HEK293T (cell line): ENCODE data around the gene PFKP.

ENCODE experiments used
- ARNT ChIP-seq: fragments of 450-650 bp; IDR thresholded peaks from 2 replicates; pipeline ENCODE4 v1.6.1; 2017; ENCODE audit warnings: mild to moderate bottlenecking
- BHLHE40 ChIP-seq: fragments of 450-650 bp; IDR thresholded peaks from 2 replicates; pipeline ENCODE4 v1.6.1; 2016; ENCODE audit warnings: mild to moderate bottlenecking, moderate library complexity, borderline replicate concordance
- ELF4 ChIP-seq: fragments of 450-650 bp; IDR thresholded peaks from 2 replicates; pipeline ENCODE4 v1.6.1; 2017; ENCODE audit warnings: antibody characterized with exemption
- FOXA1 ChIP-seq: fragments of 450-650 bp; IDR thresholded peaks from 2 replicates; pipeline ENCODE4 v1.6.1; 2016; ENCODE audit warnings: mild to moderate bottlenecking
- FOXK2 ChIP-seq: fragments of 450-650 bp; IDR thresholded peaks from 2 replicates; pipeline ENCODE4 v1.6.1; 2016; ENCODE audit warnings: mild to moderate bottlenecking
- FOXM1 ChIP-seq: fragments of 450-650 bp; IDR thresholded peaks from 2 replicates; pipeline ENCODE4 v1.6.1; 2017; ENCODE audit warnings: mild to moderate bottlenecking, borderline replicate concordance
- LEF1 ChIP-seq: fragments of 450-650 bp; IDR thresholded peaks from 2 replicates; pipeline ENCODE4 v1.6.1; 2017; ENCODE audit warnings: mild to moderate bottlenecking, borderline replicate concordance
- NFRKB ChIP-seq: fragments of 450-650 bp; IDR thresholded peaks from 2 replicates; pipeline ENCODE4 v1.6.1; 2016; ENCODE audit warnings: mild to moderate bottlenecking, moderate library complexity
- SP1 ChIP-seq: fragments of 450-650 bp; IDR thresholded peaks from 2 replicates; pipeline ENCODE4 v1.6.1; 2017
- SUZ12 ChIP-seq: fragments of 450-650 bp; IDR thresholded peaks from 2 replicates; pipeline ENCODE4 v1.6.1; 2016; ENCODE audit warnings: mild to moderate bottlenecking
- TARDBP ChIP-seq: fragments of 450-650 bp; IDR thresholded peaks from 2 replicates; pipeline ENCODE4 v1.6.1; 2016
- ZNF384 ChIP-seq: fragments of 450-650 bp; IDR thresholded peaks from 2 replicates; pipeline ENCODE4 v1.6.1; 2016

GRCh38 chr10:3067118-3067858 is at the start of gene PFKP:
- TF ChIP-seq SUZ12 (no peak), BHLHE40 (no peak), NFRKB (no peak), LEF1 (no peak), ZNF384 (no peak), FOXA1 (no peak), ELF4 (no peak), FOXM1 (no peak), FOXK2 (no peak), SP1 (no peak), ARNT (no peak), TARDBP (no peak)
